Hepatocyte (in vitro differentiated cells): Measurements from ENCODE around the gene ZNF467.

Source experiments
- CTCF ChIP-seq: fragments of 200-600 bp; sonication (generic); IDR thresholded peaks from 2 replicates; pipeline ENCODE4 v1.5.1; 2016; ENCODE audit warnings: antibody characterized with exemption, mild to moderate bottlenecking; ENCODE audit not compliant: poor library complexity
- EZH2 ChIP-seq: fragments of 200-600 bp; sonication (generic); IDR thresholded peaks from 2 replicates; pipeline ENCODE4 v1.6.1; 2016; ENCODE audit warnings: antibody characterized with exemption, mild to moderate bottlenecking, borderline replicate concordance

GRCh38 chr7:149802966-149803365 lies 29.6 kb upstream of the ZNF467 start:
- TF ChIP-seq CTCF (no peak), EZH2 (no peak)
